HG02588 (cell line): ENCODE results near the gene PUM1.
"Not testable (repeated sequence)": the region's sequence is repeated elsewhere in the genome, so short reads cannot be mapped to it uniquely, and the experiment has no call there.

ENCODE experiments used
- ATAC-seq: cut with Tn5 transposase; IDR thresholded peaks from one replicate; pipeline ENCODE4 v1.9.1; 2021; ENCODE audit warnings: mild to moderate bottlenecking, moderate library complexity; ENCODE audit not compliant: unreplicated experiment

Gene PUM1

GRCh38 chr1:31063631-31064030, 1.9 kb downstream of the PUM1 start:
- no peak for ATAC-seq

GRCh38 chr1:31062867-31063380, 2.6 kb downstream of the PUM1 start:
- no peak for ATAC-seq

DNA sequence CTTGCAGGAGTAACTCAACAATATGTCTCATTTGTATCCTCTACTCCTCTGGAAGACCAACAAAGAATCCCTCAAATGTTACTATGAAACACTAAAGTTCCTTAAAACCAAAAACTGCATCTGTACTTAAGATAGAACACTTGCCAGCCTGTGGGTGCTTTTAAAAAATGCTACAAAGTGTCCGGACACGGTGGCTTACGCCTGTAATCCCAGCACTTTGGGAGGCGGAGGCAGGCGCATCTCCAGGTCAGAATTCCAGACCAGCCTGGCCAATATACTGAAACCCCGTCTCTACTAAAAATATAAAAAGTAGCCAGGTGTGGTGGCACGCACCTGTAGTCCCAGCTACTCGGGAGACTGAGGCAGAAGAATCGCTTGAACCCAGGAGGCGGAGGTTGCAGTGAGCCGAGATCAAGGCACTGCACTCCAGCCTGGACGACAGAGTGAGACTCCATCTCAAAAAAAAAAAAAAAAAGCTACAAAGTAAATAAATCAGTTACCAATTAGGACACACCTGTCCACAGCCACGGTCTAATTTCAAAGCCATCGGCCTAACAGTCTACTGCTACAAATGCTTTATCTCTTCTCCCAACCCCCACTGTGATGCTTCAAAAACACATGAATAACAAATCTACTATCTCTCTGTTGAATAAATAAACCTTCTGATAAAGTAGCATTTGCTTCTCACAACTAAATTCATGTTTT, 3.2 kb downstream of the PUM1 start:
- ATAC-seq = not testable (repeated sequence)

DNA sequence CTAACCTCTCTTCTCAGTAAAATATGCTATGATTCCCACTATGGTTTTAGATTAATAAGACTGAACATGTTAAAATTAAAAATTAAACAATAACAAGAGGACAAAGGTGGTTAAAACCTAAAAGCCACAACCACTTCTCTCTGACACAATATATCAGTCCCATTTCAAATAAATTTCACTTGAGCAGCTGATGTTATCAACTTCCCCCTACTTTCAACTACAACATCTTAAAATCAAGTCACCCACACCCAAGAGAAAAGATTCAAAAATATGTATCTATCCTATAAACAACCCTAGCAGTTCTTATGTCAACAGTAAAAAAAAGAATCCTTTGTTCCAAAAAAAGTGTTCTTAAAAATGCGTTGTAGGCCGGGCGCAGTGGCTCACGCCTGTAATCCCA, 7.5 kb downstream of the PUM1 start:
- no peak for ATAC-seq

DNA sequence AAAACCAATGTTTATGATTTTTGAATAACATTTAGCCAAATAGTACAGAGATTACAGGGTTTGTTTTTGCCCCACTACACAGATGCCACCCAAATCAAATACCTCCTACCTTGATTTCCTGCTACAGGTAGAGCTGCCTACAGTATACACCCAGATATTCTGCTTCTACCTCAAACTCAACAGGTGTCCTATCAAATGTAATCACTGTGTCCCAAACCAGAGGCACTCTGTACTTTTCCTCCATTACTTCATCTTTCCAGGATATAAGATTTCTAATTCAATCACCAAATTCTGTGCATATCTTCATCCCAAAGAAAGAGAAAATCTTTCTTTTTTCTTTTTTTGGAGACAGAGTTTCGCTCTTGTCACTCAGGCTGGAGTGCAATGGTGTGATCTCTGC, 9.6 kb downstream of the PUM1 start:
- ATAC-seq = no peak

DNA sequence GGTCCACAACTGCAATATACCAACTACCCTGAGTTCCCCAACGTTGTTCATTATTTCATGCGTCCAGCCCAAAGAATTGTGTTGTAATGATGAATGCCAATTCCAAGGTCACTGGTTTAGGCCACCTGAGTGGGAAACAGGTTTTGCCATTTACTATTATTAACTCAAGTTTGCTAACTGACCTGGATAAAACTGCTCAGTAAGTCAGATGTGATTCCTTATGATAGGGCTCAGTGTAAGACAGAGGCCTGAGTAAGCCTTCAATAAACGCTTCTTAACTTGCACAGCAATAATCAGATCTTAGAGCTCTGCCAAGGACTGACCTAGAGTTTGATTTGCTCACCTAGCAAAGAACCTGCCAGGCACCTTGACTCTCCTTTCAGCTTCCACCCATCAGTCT, 10.0 kb downstream of the PUM1 start:
- no peak for ATAC-seq

DNA sequence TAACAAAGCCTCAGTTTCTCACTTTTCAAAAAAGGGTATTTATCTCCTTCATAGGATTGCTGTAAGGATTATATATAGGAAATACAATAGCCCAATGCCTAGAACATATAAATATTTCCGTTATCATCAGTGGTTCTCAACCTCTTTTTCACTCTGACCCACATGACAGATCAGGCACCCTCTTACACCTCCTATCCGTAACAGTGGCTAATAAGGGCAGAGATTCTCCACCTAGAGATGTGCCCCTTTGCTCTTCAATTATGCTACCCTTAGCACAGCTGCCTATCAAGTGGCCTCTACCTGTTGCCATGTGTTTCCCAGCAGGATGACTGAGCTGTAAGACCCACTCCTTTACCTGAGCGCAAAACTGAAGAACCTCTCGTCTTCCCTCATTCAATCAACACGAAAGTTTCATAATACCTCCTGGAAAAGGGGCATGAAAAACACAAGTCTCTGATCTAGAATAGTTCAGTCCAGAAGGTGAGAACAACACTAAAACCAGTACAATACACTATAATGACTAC, 10.5 kb downstream of the PUM1 start:
- no peak for ATAC-seq

GRCh38 chr1:31054349-31054748, 11.2 kb downstream of the PUM1 start:
- ATAC-seq = no peak

DNA sequence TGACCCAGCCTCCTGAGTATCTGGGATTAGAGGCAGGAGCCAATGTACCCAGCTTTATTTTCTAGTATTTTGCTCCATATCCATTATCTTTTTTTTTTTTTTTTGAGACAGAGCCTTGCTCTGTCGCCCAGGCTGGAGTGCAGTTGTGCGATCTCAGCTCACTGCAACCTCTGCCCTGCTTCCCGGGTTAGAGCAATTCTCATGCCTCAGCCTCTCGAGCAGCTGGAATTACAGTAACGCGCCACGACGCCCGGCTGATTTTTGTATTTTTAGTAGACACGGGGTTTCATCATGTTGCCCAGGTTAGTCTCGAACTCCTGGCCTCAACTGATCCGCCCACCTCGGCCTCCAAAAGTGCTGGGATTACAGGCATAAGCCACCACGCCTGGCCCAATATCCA, 12.9 kb downstream of the PUM1 start:
- not testable (repeated sequence) for ATAC-seq

- ATAC-seq = no peak
These were observed 13.9 kb downstream of the PUM1 start for GRCh38 chr1:31051611-31052010.

DNA sequence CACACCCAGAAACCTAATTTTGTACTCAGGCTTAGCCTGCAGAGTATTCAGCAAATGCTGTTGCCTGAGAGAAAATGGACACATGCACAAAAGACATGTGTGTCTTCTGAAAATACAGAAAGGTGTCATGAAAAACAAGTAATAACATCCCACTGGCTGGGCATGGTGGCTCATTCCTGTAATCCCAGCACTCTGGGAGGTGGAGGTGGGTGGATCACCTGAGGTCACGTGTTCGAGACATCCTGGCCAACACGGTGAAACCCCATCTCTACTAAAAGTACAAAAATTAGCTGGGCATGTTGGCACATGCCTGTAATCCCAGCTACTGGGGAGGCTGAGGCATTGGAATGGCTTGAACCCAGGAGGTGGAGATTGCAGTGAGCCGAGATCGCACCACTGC, 18.0 kb downstream of the PUM1 start:
- not testable (repeated sequence) for ATAC-seq

DNA sequence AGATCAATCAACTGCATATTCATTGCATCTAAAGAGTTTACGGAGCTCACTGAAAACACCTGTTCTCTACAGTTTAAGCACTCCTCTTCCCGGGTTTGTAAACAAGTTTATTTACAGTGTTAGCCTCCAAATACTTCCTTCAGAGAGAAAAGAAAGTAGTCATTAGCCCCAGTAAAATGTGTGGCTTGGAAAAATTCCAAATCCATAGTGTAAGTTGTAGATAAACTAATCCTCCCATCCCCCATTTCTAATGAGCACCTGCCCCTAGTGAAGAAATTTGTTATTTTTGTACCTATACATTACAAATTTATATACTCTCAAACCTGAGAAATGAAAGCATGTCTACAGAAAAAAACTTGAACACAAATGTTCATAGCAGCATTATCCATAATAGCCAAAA, 21.9 kb downstream of the PUM1 start:
- ATAC-seq = no peak

GRCh38 chr1:31042656-31043055, 22.9 kb downstream of the PUM1 start:
- no peak for ATAC-seq

GRCh38 chr1:31041529-31041928, 24.0 kb downstream of the PUM1 start:
- ATAC-seq = no peak

DNA sequence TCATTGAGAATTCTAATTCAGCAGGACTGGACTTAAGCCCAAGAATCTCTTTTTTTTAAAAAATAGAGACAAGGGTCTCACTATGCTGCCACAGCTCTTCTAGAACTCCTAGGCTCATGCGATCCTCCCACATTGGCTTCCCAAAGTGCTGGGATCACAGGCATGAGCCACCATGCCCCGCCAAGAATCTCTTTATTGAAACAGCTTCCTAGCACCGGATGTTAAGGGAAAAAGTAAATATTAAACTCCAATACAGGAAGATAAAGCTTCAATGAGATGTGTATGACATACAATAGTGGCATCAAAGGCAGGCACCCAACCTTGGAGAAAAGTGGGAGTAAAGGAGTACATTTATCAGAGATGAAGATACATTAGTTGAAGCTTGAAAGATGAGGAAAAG, 25.5 kb downstream of the PUM1 start:
- no peak for ATAC-seq

GRCh38 chr1:31038935-31039334, 26.6 kb downstream of the PUM1 start:
- ATAC-seq = not testable (repeated sequence)

- ATAC-seq = no peak
These were observed 27.2 kb downstream of the PUM1 start for GRCh38 chr1:31038360-31038759.

GRCh38 chr1:31036749-31037500, 28.6 kb downstream of the PUM1 start:
- ATAC-seq = no peak

GRCh38 chr1:31033598-31033997, 31.9 kb downstream of the PUM1 start:
- no peak for ATAC-seq

GRCh38 chr1:31032266-31032665, 33.3 kb downstream of the PUM1 start:
- ATAC-seq = no peak

DNA sequence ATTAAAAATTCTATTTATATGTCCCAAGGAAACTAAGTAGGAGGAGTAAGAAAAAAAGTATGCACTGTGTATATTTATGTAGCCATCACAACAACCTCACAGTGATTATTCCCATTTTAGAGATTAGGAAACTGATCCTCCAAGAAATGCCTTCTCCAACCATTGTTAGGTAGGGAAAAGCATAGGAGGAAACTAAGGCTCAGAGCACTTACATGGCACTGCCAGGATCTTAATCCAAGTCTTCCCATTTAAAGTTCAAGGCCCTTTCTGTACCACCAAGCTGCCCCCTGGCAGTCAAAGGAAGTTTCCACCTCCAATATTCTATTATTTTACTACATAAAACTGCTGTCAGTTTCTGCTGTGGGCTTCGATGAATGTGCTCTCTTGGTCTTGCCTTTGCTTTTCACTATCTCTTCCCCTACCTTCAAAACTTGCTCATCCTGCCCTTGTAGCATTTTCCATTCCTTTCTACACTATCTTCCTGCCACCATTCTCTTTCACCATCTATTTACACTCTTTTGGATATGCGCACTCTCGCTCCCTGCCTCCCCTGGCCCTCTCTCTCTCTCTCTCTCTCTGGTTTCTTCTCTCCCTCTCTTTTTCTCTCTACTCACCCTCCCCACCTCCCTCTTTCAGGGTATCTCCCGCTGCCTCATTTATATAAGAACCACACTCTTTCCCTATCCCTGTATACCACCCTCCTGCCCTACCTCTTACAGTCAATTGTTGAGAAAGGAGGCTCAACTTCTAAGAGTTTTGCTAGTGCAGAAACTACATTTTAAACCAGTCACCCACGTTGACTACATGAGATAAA, 34.0 kb downstream of the PUM1 start:
- ATAC-seq = no peak
